Activated CD8-positive, alpha-beta memory T cell treated with anti-CD3 and anti-CD28 coated beads for 4 hours (primary cell): ENCODE data around the gene SYCP2L.
"Not testable (repeated sequence)": the region's sequence is repeated elsewhere in the genome, so short reads cannot be mapped to it uniquely, and the experiment has no call there.

ENCODE experiments used
- DNase-seq, 2 donors: peaks; one replicate each; pipeline ENCODE4 v3.0.0-alpha.2; 2020; ENCODE audit warnings: low read depth in 2 of 2

SYCP2L gene

DNA sequence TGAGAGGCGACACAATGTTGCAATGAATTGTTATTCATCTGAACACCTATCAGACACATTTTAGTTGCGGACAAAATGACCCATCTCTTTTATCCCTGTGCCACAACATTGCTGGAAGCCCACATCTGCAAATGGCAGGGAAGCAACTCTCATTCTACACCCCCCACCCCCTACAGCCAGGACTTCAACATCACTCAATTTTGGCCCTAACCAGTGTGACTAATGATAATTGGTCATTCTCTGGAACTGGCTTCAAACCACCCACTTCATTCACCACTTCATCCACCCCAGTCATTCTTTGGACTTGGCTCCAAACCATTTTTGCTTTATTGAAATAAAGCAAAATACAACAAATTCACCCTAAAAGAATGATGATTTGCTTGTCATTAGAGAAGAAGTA is 6.5 kb upstream of the SYCP2L start:
- DNase-seq, result no peak

DNA sequence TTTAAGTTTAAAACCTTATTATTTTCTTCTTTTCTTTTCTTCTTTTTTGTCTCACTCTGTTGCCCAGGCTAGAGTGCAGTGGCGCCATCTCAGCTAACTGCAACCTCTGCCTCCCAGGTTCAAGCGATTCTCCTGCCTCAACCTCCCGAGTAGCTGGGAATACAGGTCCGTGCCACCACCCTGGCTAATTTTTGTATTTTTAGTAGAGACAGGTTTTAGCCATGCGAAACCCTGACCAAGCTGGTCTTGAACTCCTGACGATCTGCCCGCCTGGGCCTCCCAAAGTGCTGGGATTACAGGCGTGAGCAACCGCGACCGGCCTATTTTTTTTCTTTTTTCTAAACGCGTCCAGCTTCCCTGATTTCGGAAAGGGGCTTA is 4.6 kb upstream of the SYCP2L start:
- not testable (repeated sequence) for DNase-seq

DNA sequence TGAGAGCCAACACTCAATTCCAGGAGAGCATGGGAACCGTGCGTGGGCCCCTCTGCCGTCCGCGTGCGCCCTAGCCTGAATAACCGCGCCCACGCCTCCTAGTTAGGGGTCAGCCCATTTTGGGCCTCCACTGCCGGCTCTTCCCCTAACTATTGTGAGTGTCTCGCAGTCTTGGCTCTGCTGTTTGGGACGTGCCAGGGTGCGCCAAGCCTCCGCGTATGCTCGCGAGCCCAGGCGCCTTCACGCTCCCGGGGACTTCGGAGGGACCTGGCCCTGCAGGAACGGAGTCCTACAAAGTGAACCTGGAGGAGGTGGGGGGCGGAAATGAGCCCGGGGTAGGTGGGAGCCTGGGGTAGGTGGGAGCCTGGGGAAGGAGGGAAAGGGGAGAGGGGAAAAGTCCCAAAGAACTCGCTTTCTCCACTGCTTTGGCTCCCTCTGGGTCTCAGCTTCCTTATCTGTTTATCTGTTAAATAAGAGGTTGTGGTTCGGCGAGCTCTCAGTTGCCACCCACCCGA is 4.1 kb upstream of the SYCP2L start:
- no peak for DNase-seq

DNA sequence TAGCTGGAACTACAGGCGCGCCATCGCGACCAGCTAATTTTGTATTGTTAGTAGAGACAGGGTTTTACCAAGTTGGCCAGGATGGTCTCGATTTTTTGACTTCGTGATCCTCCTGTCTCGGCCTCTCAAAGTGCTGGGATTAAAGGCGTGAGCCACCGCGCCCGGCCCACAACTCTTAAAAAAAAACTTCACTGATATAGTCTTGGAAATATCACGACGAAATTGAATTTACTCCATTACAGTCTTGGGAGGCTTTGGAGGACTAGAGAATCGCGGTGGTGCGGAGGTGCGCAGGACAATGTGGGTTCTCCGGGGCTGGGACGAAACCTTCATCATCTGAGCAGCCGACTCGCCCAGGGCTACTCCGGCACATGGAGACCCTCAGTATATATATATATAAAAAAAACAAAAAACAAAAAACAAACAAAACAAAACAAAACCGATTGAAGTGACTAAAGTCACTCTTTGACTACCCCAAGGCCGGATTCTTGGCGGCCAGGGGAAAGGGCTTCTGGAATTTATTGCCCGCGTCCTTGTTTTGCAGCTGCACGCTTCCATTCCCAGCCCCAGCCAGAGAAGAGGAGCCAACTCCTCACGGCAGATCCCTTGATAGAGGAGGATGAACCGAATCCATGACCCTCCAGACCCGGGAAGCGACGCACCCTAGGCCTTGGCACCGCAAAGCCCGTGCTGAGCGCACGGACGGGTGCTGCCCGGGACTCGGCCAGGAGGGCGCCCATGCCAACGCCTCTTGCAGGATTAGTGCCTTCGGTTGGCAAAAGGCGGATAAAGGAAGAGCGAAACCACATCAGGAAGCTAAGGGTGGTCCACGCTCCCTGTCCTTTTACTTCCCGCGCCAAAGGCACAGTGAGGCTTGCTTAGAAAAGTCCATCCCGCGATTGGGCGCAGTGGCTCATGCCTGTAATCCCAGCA is 3.3 kb upstream of the SYCP2L start:
- DNase-seq, result no peak

DNA sequence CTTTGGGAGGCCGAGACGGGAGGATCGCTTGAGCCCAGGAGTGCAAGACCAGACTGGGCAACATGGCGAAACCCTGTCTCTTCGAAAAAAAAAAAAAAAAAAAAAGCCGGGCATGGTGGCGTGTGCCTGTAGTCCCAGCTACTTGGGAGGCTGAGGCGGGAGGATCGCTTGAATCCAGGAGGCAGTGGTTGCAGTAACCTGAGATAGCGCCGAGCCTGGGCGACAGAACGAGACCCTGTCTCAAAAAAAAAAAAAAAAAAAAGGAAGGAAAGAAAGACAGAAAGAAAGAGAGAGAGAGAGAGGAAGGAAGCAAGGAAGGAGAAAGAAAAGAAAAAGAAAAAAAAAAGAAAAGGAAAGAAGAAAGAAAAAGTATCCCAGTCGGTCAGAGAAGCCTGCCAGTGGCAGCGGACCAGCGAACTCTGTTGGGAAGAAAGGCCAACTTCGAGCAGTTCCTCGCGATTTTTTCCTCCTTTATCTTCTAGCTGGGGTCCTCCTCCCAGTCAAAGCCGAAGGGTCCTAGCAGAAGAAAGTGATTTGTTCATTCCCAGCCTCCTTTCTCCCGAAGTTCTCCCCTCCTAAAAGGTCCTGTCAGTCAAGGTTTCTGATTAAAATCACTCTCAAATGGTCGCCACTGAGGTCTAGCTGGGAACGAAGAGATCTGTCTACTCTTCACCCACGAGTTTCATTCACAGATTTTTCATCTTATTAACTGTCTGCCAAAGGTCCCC is 2.4 kb upstream of the SYCP2L start:
- no peak for DNase-seq

DNA sequence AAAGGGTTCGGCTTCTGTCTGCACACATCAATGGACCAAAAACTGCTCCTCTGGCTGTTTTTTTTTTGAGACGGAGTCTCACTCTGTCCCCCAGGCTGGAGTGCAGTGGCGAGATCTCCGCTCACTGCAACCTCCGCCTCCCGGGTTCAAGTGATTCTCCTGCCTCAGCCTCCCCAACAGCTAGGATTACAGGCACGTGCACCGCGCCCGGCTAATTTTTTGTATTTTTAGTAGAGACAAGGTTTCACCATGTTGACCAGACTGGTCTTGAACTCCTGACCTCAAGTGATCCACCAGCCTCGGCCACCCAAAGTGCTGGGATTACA is 524 bp upstream of the SYCP2L start:
- not testable (repeated sequence) for DNase-seq

DNA sequence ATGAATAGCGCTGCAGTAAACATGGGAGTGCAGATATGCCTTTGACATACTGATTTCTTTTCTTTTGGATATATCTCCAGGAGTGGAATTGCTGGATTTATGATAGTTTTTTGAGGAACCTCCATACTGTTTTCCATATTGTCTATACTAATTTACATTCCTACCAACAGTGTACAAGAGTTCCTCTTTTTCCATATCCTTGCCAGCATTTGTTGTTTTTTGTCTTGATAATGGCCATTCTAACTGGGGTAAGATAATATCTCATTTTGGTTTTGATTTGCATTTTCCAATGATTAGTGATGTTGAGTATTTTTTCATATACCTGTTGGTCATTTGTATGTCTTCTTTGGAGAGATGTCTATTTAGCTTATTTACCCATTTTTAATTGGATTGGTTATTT is 3.3 kb downstream of the SYCP2L start:
- no peak for DNase-seq

DNA sequence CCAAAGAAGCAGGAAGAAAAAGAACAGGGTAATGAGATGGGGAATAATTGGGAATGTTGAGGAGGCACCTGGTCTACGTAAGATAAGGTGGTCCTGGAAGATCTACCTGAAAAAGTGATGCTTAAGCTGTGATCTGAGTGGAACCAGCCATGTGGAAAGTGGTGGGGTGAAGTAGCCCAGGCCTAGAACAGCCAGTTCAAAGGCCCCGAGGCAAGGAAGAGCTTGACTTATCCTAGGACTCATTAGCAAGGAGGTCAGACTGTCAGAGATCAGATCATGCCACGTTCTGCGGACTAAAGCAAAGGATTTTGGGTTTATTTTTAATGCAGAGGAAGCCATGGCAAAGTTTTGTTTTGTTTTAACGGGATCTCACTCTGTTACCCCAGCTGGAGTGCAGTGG is 5.1 kb downstream of the SYCP2L start:
- DNase-seq, result no peak

DNA sequence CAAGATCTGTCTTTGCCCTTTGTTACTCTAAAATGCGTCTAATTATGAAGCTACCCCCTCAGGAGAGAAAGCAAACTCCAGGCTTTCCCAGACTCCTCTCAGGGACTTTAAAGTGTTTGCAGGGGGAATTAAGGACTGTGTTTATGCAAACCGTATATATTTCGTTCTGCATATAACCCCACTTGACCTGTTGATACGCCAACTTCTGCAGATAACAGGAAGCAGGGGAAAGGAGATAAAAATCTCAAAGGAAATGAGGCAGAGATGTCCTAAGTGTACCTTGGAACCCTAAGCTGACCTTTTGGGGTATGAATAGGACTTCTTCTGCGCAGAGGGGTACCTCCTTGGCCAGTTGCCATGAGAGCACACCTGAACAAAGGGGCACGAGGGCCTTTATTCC is 8.1 kb downstream of the SYCP2L start:
- DNase-seq, result no peak

DNA sequence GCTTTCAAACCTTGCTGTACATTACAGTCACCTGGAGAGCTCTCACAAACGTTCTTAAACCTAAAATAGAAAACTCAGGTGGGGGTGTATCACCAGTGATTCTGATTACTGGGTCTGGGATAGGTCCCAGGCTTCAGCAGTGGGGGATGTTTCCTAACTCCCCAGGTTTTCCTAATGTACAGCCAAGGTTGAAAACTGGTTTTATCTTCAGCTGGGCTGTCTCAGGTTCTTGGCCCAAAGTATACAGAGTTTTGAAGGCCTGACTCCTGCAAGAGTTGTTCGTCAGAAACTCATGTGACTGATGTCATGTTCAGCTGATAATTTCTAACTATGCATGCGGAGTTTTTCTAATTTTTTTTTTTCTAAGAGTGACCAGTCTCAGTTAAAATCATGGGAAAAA is 9.8 kb downstream of the SYCP2L start:
- DNase-seq, result no peak

DNA sequence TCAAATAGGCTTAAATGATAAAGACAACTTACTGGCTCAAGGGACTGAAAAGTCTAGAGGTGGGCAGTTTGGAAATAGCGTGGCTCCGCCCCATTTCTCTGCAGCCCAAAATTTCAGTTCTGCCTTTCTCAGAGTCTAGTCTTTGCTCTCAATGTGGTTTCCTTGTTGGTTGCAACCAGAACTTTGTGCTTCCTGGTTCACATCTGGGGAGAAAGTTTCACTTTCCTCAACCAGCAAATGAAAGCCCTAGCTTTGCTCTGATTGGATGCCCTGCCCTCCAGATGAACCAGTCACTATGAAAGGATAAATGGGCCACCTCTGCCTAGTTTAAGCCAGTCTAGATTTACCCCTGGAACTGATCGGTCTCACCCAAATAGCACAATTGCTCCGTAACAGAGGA is 14.9 kb downstream of the SYCP2L start:
- DNase-seq, result no peak

DNA sequence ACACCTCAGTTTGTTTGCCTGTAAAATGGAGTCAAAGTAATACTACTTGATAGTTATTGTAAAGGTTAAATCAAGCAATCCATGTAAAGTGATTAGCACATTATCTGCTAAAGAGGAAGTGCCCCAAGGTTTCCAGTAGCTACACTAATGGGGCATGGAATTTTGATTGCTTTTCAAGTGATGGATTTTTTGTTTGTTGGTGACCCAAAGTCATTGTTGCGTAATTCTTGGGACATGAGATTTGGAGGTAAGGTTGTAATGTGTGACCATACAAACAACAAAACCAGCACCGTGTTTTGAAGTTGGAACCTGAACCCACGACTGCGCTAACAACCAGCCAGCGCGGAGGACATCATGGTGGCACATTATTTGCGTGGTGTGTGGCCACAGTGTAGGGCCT is 17.2 kb downstream of the SYCP2L start:
- no peak for DNase-seq

DNA sequence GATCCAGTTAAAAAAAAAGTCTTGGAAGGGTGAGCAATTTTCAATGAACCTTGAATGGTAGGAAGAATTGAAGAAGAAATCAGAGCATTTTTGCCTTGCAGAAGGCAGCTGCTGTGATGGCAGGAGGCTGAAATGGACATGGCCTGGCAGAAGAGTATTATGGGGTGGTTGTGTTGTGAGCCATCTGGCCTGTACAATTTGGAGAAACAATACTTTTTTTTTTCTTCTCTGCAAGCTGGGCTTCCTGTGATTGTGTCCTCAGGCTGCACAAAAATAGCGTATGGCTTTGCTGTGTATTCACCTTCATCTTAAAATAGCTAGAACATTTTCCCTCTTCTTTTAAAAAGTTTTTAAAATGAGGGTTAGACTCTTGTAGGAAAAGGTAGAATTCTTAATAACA is 21.4 kb downstream of the SYCP2L start:
- no peak for DNase-seq

DNA sequence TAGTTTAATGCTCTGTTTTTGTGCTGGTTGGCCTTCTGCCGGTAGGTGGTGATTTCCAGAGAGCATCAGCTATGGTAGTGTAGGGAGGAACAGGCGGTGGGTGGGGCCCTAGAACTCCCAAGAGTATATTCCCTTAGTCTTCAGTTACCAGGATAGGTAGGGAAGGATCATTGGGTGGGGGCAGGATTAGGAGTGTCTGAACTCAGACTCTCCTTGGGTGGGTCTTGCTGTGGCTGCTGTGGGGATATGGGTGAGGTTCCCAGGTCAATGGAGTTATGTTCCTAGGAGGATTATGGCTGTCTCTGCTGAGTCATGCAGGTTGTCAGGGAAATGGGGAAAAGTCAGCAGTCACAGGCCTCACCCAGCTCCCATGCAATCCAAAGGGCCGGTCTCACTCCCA is 32.7 kb downstream of the SYCP2L start:
- not testable (repeated sequence) for DNase-seq

DNA sequence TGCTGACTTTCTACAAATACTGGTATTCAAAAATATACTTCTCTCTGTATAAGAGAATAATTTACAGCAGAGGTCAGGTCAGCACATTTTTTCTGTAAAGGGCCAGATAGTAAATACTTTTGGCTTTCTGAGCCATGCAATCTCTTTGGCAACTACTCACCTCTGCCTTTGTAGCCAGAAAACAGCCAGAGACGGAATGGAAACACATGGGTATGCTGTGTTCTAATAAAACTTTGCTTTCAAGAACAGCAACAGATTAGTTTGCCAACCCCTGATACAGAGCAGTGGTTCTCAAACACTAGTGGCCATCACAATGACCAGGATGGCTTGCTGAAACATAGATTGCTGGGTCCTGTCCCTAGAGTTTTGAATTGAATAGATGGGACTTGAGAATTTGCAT is 46.3 kb downstream of the SYCP2L start:
- no peak for DNase-seq

DNA sequence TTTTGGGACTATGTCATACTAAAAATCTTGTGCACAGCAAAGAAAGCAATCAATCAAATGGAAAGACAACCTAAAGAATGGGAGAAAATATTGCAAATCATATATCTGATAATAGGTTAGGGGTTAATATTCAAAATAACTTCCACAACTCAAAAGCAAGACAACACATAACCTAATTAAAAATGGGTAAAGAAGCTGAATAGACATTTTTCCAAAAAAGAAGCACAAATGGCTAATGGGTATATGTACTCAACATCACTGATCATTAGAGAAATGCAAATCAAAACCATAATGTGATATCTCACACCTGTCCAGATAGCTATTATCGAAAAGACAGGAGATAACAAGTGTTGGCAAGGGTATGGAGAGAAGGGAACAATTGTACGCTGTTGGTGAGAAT is 53.0 kb downstream of the SYCP2L start:
- DNase-seq, result no peak

DNA sequence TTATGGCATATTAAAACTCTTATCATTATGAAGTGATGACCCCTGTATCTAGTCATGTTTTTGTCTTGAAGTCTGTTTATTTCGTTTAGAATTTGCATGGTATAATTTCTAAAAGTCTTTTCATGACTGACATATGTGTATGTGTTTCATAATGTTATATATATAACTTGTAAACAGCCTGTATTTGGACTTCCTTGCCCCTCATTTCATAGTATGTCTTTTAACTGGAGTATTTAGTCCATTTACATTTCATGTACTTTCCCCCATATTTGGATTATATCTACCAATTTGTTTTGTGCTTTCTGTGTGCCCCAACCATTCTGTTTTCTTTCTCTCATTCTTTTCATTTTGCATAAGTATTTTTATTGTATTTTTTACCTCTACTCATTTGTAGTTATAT is 59.0 kb downstream of the SYCP2L start:
- DNase-seq, result no peak

DNA sequence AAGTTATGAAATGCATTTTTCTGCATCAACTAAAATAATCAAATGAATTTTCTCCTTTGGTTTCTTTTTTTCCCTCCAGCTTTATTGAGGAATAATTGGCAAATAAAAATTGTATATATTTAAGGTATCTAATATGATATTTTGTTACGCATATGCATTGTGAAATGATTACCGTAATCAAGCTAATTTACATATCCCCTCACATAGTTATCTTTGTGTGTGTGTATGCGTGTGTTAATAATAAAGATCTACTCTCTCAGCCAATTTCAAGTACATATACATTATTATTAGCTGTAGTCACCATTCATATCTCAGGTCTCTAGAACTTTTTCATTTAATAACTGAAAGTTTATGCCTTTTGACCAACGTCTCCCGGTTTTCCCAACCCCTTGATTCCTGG is 61.1 kb downstream of the SYCP2L start:
- DNase-seq, result no peak

DNA sequence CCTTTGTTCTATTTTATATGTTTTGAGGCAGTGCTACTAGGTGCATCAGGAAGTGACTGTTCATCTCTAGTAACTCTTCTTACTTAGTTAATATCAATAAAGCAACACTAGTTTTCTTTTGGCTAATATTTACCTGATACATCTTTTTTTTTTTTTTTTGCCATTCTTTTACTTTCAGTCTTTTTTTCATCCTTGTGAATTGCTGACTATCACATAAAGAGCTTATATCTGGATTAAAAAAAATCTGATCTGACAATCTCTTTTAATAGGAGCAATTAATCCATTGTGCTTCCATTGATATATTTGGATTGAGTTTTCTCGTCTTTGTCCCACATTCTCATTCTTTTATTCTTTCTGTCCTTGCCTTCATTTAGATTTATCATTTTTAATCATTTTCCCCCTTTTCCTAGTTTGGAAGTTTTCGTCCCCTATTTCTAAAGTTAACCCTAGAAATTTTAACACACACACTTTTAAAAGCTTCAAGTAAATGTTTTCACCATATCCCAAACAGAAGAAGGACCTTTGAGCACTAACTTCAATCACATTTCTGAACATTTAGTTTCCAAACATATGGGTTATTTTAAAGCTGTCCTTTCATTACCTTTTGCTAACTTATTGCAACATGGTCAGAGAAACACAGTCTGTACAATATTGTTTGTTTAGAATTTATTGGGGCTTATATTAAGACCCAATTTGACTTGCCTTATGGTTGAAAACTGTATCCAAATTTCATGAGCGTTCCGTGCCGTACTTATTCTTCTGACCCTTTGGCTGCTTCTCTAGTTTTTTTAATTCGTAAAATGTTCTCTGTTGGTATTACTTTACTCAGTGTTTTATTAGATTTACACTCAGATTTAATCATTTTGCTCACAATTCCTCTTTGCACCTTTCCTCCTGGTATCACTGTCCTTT is 63.0 kb downstream of the SYCP2L start:
- no peak for DNase-seq

DNA sequence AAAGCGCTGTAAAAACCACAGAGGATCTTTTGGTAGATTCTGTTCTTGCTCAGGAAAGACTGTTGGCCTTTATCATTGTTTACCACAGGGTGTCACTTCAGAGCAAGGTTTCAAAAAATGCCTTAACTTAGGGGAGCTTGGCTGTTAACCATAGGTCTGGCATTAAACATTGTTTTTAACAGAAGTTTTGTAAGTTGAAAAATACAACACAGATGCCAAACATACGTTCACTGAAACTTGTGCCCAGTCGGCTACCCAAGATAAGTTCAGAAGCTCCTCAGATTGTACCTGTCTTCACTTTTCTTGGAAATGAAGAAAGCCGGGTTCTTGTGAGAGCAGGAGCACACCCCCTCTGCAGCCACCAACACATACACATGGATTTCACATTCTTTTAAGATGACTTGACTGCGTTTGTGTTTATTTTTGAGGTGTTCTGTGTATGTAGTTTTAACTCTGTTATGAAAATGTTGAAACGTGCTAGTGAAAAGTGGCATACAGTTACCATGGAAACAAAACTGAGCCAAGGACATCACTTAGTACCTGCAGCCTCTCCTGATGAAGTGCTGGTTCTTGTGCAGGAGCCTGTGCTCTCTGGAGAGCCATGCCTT is 64.9 kb downstream of the SYCP2L start:
- no peak for DNase-seq

DNA sequence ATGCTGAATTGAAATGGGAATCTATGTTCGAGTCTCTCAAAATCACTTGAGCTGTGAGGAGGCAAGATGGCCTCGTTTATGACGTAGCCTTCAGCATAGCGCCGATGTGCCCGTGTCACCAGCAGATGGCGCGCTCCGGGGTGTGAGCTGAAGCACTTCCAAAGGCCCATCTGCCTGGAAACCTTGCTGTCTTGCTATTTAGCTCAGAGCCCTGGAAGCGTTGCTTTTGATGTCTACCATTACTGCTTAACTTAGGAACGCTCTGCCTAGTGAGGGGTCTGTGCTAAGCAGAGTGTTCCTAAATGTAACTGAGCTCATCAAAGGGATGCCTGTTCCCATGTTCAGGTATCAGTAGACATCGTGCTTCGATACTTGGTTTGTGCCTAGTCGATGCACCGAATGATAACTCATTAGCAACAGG is 67.7 kb downstream of the SYCP2L start:
- DNase-seq, result peak in 1 of 2 donors; percentile 6

DNA sequence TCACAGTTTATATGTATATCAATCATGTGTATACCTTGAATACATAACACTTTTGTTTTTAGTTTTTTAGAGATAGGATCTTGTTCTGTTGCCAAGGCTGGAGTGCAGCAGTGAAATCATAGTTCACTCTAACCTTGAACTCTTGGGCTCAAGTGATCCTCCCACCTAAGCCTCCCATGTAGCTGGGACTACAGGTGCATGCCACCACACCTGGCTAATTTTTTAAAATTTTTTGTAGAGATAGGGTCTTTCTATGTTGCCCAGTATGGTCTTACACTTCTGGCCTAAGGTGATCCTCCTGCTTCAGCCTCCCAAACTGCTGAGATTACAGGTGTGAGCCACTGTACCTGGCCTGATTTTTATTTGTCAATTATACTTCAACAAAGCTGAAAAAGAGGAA is 69.9 kb downstream of the SYCP2L start:
- no peak for DNase-seq
